GM19099 (cell line): ENCODE data around the gene RBMS2.

Experiments
- POLR2A ChIP-seq: IDR thresholded peaks from 3 replicates; pipeline ENCODE4 v1.6.1; 2011; ENCODE audit warnings: low read depth; ENCODE audit not compliant: insufficient read length; ENCODE audit errors: extremely low read depth

The RBMS2 gene

GRCh38 chr12:56521209-56521589 lies 421 bp upstream of the RBMS2 start:
- TF ChIP-seq POLR2A, result no peak

GRCh38 chr12:56522411-56523193 lies 982 bp downstream of the RBMS2 start:
- no peak for TF ChIP-seq POLR2A

DNA sequence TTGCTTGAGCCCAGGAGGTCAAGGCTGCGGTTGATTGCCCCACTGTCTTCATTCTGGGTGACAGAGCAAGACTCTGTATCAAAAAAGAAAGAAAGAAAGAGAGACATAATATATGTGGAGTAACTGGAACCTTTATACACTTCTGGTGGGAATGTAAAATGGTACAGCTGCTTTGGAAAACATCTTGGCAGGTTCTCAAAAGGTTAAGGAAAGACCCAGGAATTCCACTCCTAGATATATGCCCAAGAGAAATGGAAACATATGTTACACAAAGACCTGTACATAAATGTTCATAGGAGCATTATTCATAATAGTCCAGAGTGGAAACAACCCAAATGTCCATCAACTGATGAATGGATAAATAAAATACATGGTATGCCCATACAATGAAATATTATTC lies 7.2 kb downstream of the RBMS2 start:
- TF ChIP-seq POLR2A, result no peak

- TF ChIP-seq POLR2A, result no peak
Measured at GRCh38 chr12:56529656-56530055, 8.0 kb downstream of the RBMS2 start.

DNA sequence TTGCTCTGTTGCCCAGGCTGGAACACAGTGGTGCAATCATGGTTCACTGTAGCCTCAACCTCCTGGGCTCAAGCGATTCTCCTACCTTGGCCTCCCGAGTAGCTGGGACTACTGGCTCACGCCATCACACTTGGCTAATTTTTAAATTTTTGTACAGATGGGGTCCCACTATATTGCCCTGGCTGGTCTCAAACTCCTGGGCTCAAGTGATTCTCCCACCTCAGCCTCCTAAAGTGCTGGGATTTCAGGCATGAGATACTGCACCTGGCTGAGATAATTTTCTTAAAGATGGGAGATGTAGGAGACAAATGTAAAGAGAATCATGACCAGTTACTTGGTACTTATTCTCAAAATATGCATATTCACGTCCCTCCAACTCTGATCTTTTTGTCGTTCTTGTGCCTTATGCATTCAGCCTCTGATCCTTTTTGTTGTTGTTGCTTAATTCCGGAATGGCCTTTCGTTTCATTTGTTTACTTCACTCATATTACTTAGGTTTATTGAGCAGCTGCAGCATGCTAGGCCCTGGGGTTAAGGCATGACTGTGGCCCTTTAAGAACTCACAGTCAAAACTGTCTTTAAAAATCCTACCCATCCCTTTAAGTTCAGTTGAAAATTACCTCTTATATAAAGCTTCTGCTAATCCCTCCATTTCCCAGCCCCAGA lies 8.9 kb downstream of the RBMS2 start:
- TF ChIP-seq POLR2A, result no peak

- no peak for TF ChIP-seq POLR2A
Measured at GRCh38 chr12:56537546-56537945, 15.9 kb downstream of the RBMS2 start.

- TF ChIP-seq POLR2A, result no peak
Measured at GRCh38 chr12:56541631-56542030, 20.0 kb downstream of the RBMS2 start.

- no peak for TF ChIP-seq POLR2A
Measured at GRCh38 chr12:56542164-56542563, 20.5 kb downstream of the RBMS2 start.

DNA sequence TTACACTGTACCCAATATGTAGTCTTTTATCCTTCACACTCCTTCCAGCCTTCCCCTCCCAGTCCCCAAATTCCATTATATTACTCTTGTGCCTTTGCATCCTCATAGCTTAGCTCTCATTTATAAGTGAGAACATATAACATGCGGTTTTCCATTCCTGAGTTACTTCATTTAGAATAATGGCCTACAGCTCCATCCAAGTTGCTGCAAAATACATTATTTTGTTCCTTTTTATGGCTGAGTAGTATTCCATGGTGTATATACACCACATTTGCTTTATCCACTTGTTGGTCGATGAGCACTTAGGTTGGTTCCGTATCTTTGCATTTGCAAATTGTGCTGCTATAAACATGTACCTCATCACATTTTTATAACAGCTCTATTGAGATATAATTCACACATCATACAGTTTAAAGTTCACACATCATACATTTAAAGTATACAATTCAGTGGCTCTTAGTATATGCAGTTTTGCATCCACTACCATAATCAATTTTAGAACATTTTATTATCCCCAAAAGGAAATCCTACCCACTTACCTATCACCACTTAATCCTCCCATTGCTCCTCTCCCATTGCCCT lies 23.5 kb downstream of the RBMS2 start:
- no peak for TF ChIP-seq POLR2A

DNA sequence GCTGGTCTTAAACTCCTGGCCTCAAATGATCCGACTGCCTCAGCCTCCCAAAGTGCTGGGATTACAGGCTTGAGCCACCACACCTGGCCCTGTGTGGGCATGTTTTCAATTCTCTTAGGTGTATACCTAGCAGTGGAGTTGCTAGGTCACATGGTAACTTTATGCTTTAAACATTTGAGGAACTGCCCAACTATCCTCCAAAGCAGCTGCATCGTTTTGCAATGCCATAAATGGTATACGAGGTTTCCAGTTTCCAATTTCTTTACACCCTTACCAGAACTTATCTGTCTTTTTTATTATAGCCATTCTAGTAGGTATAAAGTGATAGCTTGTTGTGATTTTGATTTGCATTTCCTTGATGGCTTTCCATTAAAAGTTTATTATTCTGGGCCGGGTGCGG lies 25.1 kb downstream of the RBMS2 start:
- no peak for TF ChIP-seq POLR2A

- no peak for TF ChIP-seq POLR2A
Measured at GRCh38 chr12:56551070-56551469, 29.4 kb downstream of the RBMS2 start.

DNA sequence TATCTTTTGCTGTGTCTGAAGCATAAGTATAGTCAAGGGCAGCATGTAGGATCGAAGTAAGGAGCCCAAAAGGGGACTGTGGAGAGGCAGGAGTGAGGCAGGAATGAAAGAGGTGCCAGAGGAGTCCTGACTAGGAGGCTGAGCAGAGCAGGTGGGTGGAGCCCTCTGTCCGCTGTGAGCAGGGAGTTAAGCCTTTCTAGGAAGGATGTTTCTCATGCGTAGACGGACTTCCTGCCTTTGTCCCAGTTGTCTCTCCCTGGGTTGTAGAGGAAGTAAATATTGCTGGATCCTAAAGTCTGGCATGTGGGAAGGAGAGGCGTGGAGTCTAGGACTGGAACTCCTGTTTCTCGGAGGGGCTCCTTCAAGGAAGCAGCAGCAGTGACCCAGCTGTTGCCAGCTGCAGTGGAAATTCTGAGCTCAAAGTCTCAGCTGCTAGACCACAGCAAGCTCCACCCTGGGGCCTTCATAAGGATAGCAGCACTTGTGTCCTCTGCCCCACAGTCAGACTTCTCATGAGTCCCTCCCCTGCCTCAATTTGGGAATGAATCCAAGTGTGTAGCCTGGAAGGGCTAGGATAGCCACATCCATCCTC lies 44.0 kb downstream of the RBMS2 start:
- no peak for TF ChIP-seq POLR2A

GRCh38 chr12:56568146-56568545 lies 46.5 kb downstream of the RBMS2 start:
- no peak for TF ChIP-seq POLR2A

- TF ChIP-seq POLR2A, result no peak
Measured at GRCh38 chr12:56571121-56571520, 49.5 kb downstream of the RBMS2 start.

GRCh38 chr12:56572288-56572687 lies 50.7 kb downstream of the RBMS2 start:
- TF ChIP-seq POLR2A, result no peak

- TF ChIP-seq POLR2A, result no peak
Measured at GRCh38 chr12:56574210-56574609, 52.6 kb downstream of the RBMS2 start.
